CD4-positive, alpha-beta T cell treated with Interleukin-4 for 1 hour (primary cell): ENCODE measurements around the gene TAF8.
A peak's percentile ranks its signal among the peaks of the same experiment; 100 is the strongest.

Experiments used
- DNase-seq, 2 donors: peaks; one replicate each; pipeline ENCODE4 v3.0.0-alpha.2; 2020 to 2022

Gene TAF8

GRCh38 chr6:42128460-42129359 lies 78.4 kb downstream of the TAF8 start:
- no peak for DNase-seq

- no peak for DNase-seq
Observed at GRCh38 chr6:42129360-42129676, 79.0 kb downstream of the TAF8 start.

GRCh38 chr6:42131531-42131930 lies 81.2 kb downstream of the TAF8 start:
- DNase-seq: no peak

- DNase-seq: no peak
Observed at GRCh38 chr6:42133926-42134325, 83.6 kb downstream of the TAF8 start.

- no peak for DNase-seq
Observed at GRCh38 chr6:42135161-42135560, 84.8 kb downstream of the TAF8 start.

GRCh38 chr6:42135722-42136121 lies 85.4 kb downstream of the TAF8 start:
- no peak for DNase-seq

- DNase-seq: peak in 1 of 2 donors; percentile 20
Observed at GRCh38 chr6:42136508-42137193, 86.3 kb downstream of the TAF8 start.
